IMR-90 (cell line): Measurements from ENCODE around the gene NOS1AP. TPM values are rescaled to one million over a fixed set of nuclear protein-coding genes. Genes with fewer than 3 reads are reported as not detected.

ENCODE experiments used
- ATAC-seq: fragments of 200-7000 bp; cut with Tn5 transposase; 2 replicates; pipeline ENCODE4 v1.9.1; 2020; ENCODE audit warnings: low read depth, mild to moderate bottlenecking, moderate library complexity
- BruUV-seq: library from RNA; stranded (reverse); fragments of 400-500 nt; replicated peaks from 2 replicates; lab custom pipeline; 2021; lab: Mats Ljungman, UMichigan
- CTCF ChIA-PET: fragments of 300-600 bp; formaldehyde crosslinking; extraction: SDS; loops from one replicate; lab custom pipeline; 2021; ENCODE audit warnings: antibody characterized with exemption; lab: Yijun Ruan, JAX
- POLR2A ChIA-PET: fragments of 300-600 bp; sonication (Branson Sonifier 250); formaldehyde crosslinking; loops from one replicate; lab custom pipeline; 2022; ENCODE audit warnings: antibody characterized with exemption; ENCODE audit not compliant: unreplicated experiment; lab: Charles Lee
- DNase-seq: peaks from one replicate; pipeline ENCODE4 v3.0.0; 2013
- H2AFZ ChIP-seq: replicated peaks from 2 replicates; pipeline ENCODE3; 2013; ENCODE audit warnings: low read length, mild to moderate bottlenecking; ENCODE audit not compliant: poor library complexity
- H2AK5ac ChIP-seq: 2 replicates; pipeline ENCODE4 v1.6.1; 2013; ENCODE audit warnings: low read depth, low read length, inconsistent platforms
- H2AK9ac ChIP-seq: replicated peaks from 2 replicates; pipeline ENCODE3; 2013; ENCODE audit warnings: mild to moderate bottlenecking, low read depth, low read length, moderate library complexity; ENCODE audit not compliant: poor library complexity
- H2BK120ac ChIP-seq: 2 replicates; pipeline ENCODE4 v1.6.1; 2013; ENCODE audit warnings: low read depth, low read length, inconsistent platforms
- H2BK15ac ChIP-seq: 3 replicates; pipeline ENCODE4 v1.6.1; 2013; ENCODE audit warnings: low read depth, low read length, inconsistent platforms
- H2BK20ac ChIP-seq: 2 replicates; pipeline ENCODE4 v1.6.1; 2013; ENCODE audit warnings: low read depth, mild to moderate bottlenecking, inconsistent platforms, low read length, moderate library complexity
- H2BK5ac ChIP-seq: 2 replicates; pipeline ENCODE4 v1.6.1; 2013; ENCODE audit warnings: mild to moderate bottlenecking, low read depth, low read length, inconsistent platforms; ENCODE audit not compliant: poor library complexity, severe bottlenecking
- H3K14ac ChIP-seq: replicated peaks from 2 replicates; pipeline ENCODE4 v1.6.1; 2013; ENCODE audit warnings: low read depth, low read length, inconsistent platforms
- H3K18ac ChIP-seq: 2 replicates; pipeline ENCODE4 v1.6.1; 2013; ENCODE audit warnings: low read depth, low read length, control low read depth
- H3K23ac ChIP-seq: 2 replicates; pipeline ENCODE4 v1.6.1; 2013; ENCODE audit warnings: low read depth, low read length, inconsistent platforms
- H3K27ac ChIP-seq: 2 replicates; pipeline ENCODE4 v1.5.1; 2013; ENCODE audit warnings: mild to moderate bottlenecking, control low read depth, low read length; ENCODE audit not compliant: insufficient read depth
- H3K27me3 ChIP-seq: 2 replicates; pipeline ENCODE4 v1.6.1; 2013; ENCODE audit warnings: low read length; ENCODE audit not compliant: control insufficient read depth, insufficient read depth
- H3K36me3 ChIP-seq: 2 replicates; pipeline ENCODE4 v1.6.1; 2013; ENCODE audit warnings: low read length, mixed read lengths; ENCODE audit not compliant: control insufficient read depth, insufficient read depth
- H3K4ac ChIP-seq: 2 replicates; pipeline ENCODE4 v1.6.1; 2013; ENCODE audit warnings: low read depth, low read length, inconsistent platforms
- H3K4me1 ChIP-seq: 2 replicates; pipeline ENCODE4 v1.6.1; 2013; ENCODE audit warnings: low read length, mixed read lengths; ENCODE audit not compliant: control insufficient read depth, insufficient read depth
- H3K4me2 ChIP-seq: 2 replicates; pipeline ENCODE4 v1.6.1; 2013; ENCODE audit warnings: low read depth, mild to moderate bottlenecking, control low read depth, low read length, moderate library complexity
- H3K4me3 ChIP-seq: 2 replicates; pipeline ENCODE4 v1.5.1; 2013; ENCODE audit warnings: low read depth, mild to moderate bottlenecking, control low read depth, low read length, moderate library complexity; ENCODE audit not compliant: insufficient read depth
- H3K56ac ChIP-seq: 2 replicates; pipeline ENCODE4 v1.6.1; 2013; ENCODE audit warnings: low read length, inconsistent platforms; ENCODE audit not compliant: insufficient read depth; ENCODE audit errors: extremely low read depth
- H3K79me1 ChIP-seq, 2 experiments: 2 replicates each; pipeline ENCODE4 v1.6.1; 2013; ENCODE audit warnings: low read length in 2 of 2, inconsistent platforms in 1 of 2, low read depth in 1 of 2
- H3K9ac ChIP-seq: 2 replicates; pipeline ENCODE4 v1.6.1; 2013; ENCODE audit warnings: low read depth, low read length, control low read depth
- H3K9me1 ChIP-seq: 2 replicates; pipeline ENCODE4 v1.6.1; 2013; ENCODE audit warnings: low read length, inconsistent platforms; ENCODE audit not compliant: insufficient read depth
- H3K9me3 ChIP-seq: 2 replicates; pipeline ENCODE4 v1.6.1; 2013; ENCODE audit warnings: low read length; ENCODE audit not compliant: control insufficient read depth, insufficient read depth
- H4K20me1 ChIP-seq: 2 replicates; pipeline ENCODE4 v1.6.1; 2013; ENCODE audit warnings: low read length, inconsistent platforms; ENCODE audit not compliant: insufficient read depth
- H4K5ac ChIP-seq: 2 replicates; pipeline ENCODE4 v1.6.1; 2013; ENCODE audit warnings: mild to moderate bottlenecking, low read depth, low read length, control low read depth
- H4K8ac ChIP-seq, 2 experiments: 2 replicates each; pipeline ENCODE4 v1.6.1; 2013; ENCODE audit warnings: low read depth in 2 of 2, low read length in 2 of 2, control low read depth in 1 of 2, inconsistent platforms in 1 of 2
- H4K91ac ChIP-seq: 2 replicates; pipeline ENCODE4 v1.6.1; 2013; ENCODE audit warnings: low read depth, low read length, inconsistent platforms; ENCODE audit not compliant: insufficient read depth
- BHLHE40 ChIP-seq: fragments of 150-350 bp; IDR thresholded peaks from 2 replicates; pipeline ENCODE4 v1.6.1; 2016; ENCODE audit warnings: mild to moderate bottlenecking, low read depth, low read length
- CHD1 ChIP-seq: IDR thresholded peaks from 2 replicates; pipeline ENCODE4 v1.6.1; 2012; ENCODE audit warnings: low read depth, low read length, improper control_type of control experiment
- FOS ChIP-seq: fragments of 150-350 bp; IDR thresholded peaks from 2 replicates; pipeline ENCODE4 v1.6.1; 2016; ENCODE audit warnings: low read depth, low read length
- MAFK ChIP-seq: IDR thresholded peaks from 2 replicates; pipeline ENCODE4 v1.6.1; 2012; ENCODE audit warnings: low read depth, low read length, improper control_type of control experiment
- MAZ ChIP-seq: IDR thresholded peaks from 2 replicates; pipeline ENCODE4 v1.6.1; 2012; ENCODE audit warnings: low read depth, mild to moderate bottlenecking, low read length, improper control_type of control experiment, moderate library complexity, borderline replicate concordance
- MXI1 ChIP-seq: IDR thresholded peaks from 2 replicates; pipeline ENCODE4 v1.6.1; 2012; ENCODE audit warnings: low read depth, mild to moderate bottlenecking, low read length, moderate library complexity, borderline replicate concordance
- POLR2A ChIP-seq: IDR thresholded peaks from 2 replicates; pipeline ENCODE4 v1.6.1; 2012; ENCODE audit warnings: mild to moderate bottlenecking, low read depth, low read length
- RAD21 ChIP-seq: IDR thresholded peaks from 2 replicates; pipeline ENCODE4 v1.6.1; 2012; ENCODE audit warnings: low read length, improper control_type of control experiment
- RCOR1 ChIP-seq: IDR thresholded peaks from 2 replicates; pipeline ENCODE4 v1.6.1; 2012; ENCODE audit warnings: mild to moderate bottlenecking, low read length, improper control_type of control experiment; ENCODE audit not compliant: insufficient replicate concordance
- RFX5 ChIP-seq: IDR thresholded peaks from 2 replicates; pipeline ENCODE4 v1.8.0; 2012; ENCODE audit warnings: low read depth, mild to moderate bottlenecking, low read length, moderate library complexity
- SMC3 ChIP-seq: fragments of 150-350 bp; IDR thresholded peaks from 2 replicates; pipeline ENCODE4 v1.6.1; 2016; ENCODE audit warnings: low read depth, mild to moderate bottlenecking, antibody characterized with exemption, low read length, moderate library complexity
- USF2 ChIP-seq: fragments of 150-350 bp; IDR thresholded peaks from 2 replicates; pipeline ENCODE4 v1.6.1; 2017; ENCODE audit warnings: mild to moderate bottlenecking, antibody characterized with exemption, low read length, low read depth
- WGBS, 2 experiments: methylation state at CpG; one replicate each; pipeline versions ENCODE4 v1.1.5 to v1.1.7; 2013; ENCODE audit warnings: missing lambda C conversion rate in 2 of 2; ENCODE audit not compliant: insufficient read length in 1 of 2; ENCODE audit errors: extremely low coverage in 2 of 2; 5-methylcytosine and 5-hydroxymethylcytosine counted together
- dilution Hi-C: fragments of 300-500 bp; cut with HindIII; formaldehyde crosslinking; loops from one replicate; pipeline ENCODE4 v1.14.3; 2018; ENCODE audit warnings: low sequenced_read_pairs; ENCODE audit not compliant: unreplicated experiment
- in situ Hi-C: fragments of 300-500 bp; cut with MboI; formaldehyde crosslinking; loops from 3 replicates; pipeline ENCODE4 v1.14.3; 2019; ENCODE audit warnings: low sequenced_read_pairs, inconsistent platforms, mixed read lengths
- intact Hi-C: fragments of 100-400 bp; cut with micrococcal nuclease; formaldehyde crosslinking; loops from 2 replicates; pipeline ENCODE4 v1.10.0; 2022
- polyA plus RNA-seq, 3 experiments: library from polyadenylated mRNA; depleted of rRNA; stranded (reverse); fragments of >200 nt; gene quantifications; 2 replicates each; pipeline ENCODE4 v1.2.3, GENCODE V29; 2012; ENCODE audit warnings: low replicate concordance in 1 of 3
- total RNA-seq: library from RNA; depleted of rRNA; stranded (reverse); fragments of >200 nt; gene quantifications from 2 replicates; pipeline ENCODE4 v1.2.3, GENCODE V29; 2012
- TF ChIP-seq, protein P1 (sequence below): fragments of 150-350 bp; IDR thresholded peaks from 2 replicates; pipeline ENCODE4 v1.6.1; 2016; ENCODE audit warnings: low read depth, mild to moderate bottlenecking, low read length, moderate library complexity, borderline replicate concordance
- TF ChIP-seq, protein P2 (sequence below): conservative IDR thresholded peaks from 2 replicates; pipeline ENCODE4 v1.5.1; 2012; ENCODE audit warnings: mild to moderate bottlenecking, low read depth, low read length, improper control_type of control experiment

The NOS1AP gene
- total and polyA plus RNA-seq, 2 of the 4 experiments (the other 2 are of a cell fraction), result 0.18 to 0.19 TPM

DNA sequence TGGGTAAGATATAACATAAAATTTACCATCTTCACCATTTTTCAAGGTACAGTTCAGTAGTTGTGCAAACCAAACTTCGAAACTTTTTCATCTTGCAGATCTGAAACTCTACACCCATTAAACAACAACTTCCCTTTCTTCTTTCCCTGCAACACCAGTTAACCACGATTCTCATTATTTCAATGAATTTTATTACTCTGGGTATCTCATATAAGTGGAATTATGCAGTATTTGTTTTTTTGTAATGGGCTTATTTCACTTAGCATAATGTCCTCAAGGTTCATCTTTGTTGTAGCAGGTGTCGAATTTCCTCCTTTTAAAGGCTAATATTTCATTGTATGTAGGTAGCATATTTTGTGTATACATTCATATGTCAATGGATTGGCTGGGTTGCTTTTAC is 161.0 kb downstream of the NOS1AP start:
- H4K8ac ChIP-seq, result no peak overlapping the region
- dilution Hi-C loops, result no loop called here
- H2AFZ ChIP-seq, result no peak overlapping the region
- ATAC-seq (no peak), DNase-seq (no peak)
- H3K4me1 ChIP-seq, result no peaks in the 10 kb centered on the region
- H4K20me1 ChIP-seq, result no peaks in the 10 kb centered on the region
- no peak overlapping the region for H2BK20ac ChIP-seq
- no peaks in the 10 kb centered on the region for H3K9me1 ChIP-seq
- CTCF ChIA-PET, result no interaction called here
- H3K18ac ChIP-seq, result no peak overlapping the region
- H3K4me2 ChIP-seq, result no peak overlapping the region
- no peak overlapping the region for H2BK5ac ChIP-seq
- H2BK15ac ChIP-seq, result no peak overlapping the region
- no peak overlapping the region for H3K27ac ChIP-seq
- no peak overlapping the region for H2BK120ac ChIP-seq
- H4K5ac ChIP-seq, result no peak overlapping the region
- POLR2A ChIA-PET, result no interaction called here
- intact Hi-C loops, result no loop called here
- H2AK5ac ChIP-seq, result no peak overlapping the region
- no peak overlapping the region for H2AK9ac ChIP-seq
- H3K4me3 ChIP-seq, result no peak overlapping the region
- WGBS, 2 experiments, result no CpG with 5 or more reads among the region's 3 CpGs
- no peak overlapping the region for H3K9ac ChIP-seq
- H3K36me3 ChIP-seq, result no peaks in the 10 kb centered on the region
- H4K91ac ChIP-seq, result no peak overlapping the region
- H3K23ac ChIP-seq, result no peak overlapping the region
- TF ChIP-seq, protein P1, sequence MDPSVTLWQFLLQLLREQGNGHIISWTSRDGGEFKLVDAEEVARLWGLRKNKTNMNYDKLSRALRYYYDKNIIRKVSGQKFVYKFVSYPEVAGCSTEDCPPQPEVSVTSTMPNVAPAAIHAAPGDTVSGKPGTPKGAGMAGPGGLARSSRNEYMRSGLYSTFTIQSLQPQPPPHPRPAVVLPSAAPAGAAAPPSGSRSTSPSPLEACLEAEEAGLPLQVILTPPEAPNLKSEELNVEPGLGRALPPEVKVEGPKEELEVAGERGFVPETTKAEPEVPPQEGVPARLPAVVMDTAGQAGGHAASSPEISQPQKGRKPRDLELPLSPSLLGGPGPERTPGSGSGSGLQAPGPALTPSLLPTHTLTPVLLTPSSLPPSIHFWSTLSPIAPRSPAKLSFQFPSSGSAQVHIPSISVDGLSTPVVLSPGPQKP, result no peak
- TF ChIP-seq, protein P2, sequence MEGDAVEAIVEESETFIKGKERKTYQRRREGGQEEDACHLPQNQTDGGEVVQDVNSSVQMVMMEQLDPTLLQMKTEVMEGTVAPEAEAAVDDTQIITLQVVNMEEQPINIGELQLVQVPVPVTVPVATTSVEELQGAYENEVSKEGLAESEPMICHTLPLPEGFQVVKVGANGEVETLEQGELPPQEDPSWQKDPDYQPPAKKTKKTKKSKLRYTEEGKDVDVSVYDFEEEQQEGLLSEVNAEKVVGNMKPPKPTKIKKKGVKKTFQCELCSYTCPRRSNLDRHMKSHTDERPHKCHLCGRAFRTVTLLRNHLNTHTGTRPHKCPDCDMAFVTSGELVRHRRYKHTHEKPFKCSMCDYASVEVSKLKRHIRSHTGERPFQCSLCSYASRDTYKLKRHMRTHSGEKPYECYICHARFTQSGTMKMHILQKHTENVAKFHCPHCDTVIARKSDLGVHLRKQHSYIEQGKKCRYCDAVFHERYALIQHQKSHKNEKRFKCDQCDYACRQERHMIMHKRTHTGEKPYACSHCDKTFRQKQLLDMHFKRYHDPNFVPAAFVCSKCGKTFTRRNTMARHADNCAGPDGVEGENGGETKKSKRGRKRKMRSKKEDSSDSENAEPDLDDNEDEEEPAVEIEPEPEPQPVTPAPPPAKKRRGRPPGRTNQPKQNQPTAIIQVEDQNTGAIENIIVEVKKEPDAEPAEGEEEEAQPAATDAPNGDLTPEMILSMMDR, result no peak
- TF ChIP-seq SMC3 (no peak), MXI1 (no peak), MAZ (no peak), FOS (no peak), USF2 (no peak), CHD1 (no peak), BHLHE40 (no peak), MAFK (no peak), RCOR1 (no peak), RAD21 (no peak), RFX5 (no peak), POLR2A (no peak)
- no peak overlapping the region for H3K14ac ChIP-seq
- H3K27me3 ChIP-seq, result peaks cover 7% of the 10 kb centered on the region
- BruUV-seq, result no TSS peak
- H3K56ac ChIP-seq, result no peak overlapping the region
- H3K4ac ChIP-seq, result no peak overlapping the region
- H3K9me3 ChIP-seq, result no peaks in the 10 kb centered on the region
- H3K79me1 ChIP-seq, result no peaks in the 10 kb centered on the region
- in situ Hi-C loops, result loop anchor here (25.0 kb wide), 1 partner anchor 443 kb away; no protein-coding TSS in a partner anchor
